Muscle of leg (tissue), 11 donors: Measurements from ENCODE around the gene FCRL5. TPM values are rescaled to one million over a fixed set of nuclear protein-coding genes. Genes with fewer than 3 reads are reported as not detected.

ENCODE experiments used
- DNase-seq: peaks from one replicate; pipeline ENCODE4 v3.0.0; 2013
- H3K27ac ChIP-seq: one replicate; pipeline ENCODE4 v1.5.1; 2013; ENCODE audit warnings: mild to moderate bottlenecking, low read length, control low read depth
- H3K27me3 ChIP-seq: one replicate; pipeline ENCODE4 v1.6.1; 2013; ENCODE audit warnings: low read length; ENCODE audit not compliant: control insufficient read depth, insufficient read depth
- H3K36me3 ChIP-seq: one replicate; pipeline ENCODE4 v1.6.1; 2013; ENCODE audit warnings: low read length; ENCODE audit not compliant: control insufficient read depth, insufficient read depth
- H3K4me1 ChIP-seq: one replicate; pipeline ENCODE4 v1.6.1; 2013; ENCODE audit warnings: low read length; ENCODE audit not compliant: control insufficient read depth, insufficient read depth
- H3K4me3 ChIP-seq: one replicate; pipeline ENCODE4 v1.5.1; 2013; ENCODE audit warnings: low read length, control low read depth
- H3K9me3 ChIP-seq: replicated peaks from 2 replicates; pipeline ENCODE4 v1.6.1; 2013; ENCODE audit warnings: low read depth, low read length; ENCODE audit not compliant: control insufficient read depth
- WGBS: methylation state at CpG from one replicate; pipeline ENCODE4 v1.1.5; 2013; ENCODE audit warnings: missing lambda C conversion rate; ENCODE audit not compliant: insufficient coverage; 5-methylcytosine and 5-hydroxymethylcytosine counted together
- polyA plus RNA-seq, 8 donors: library from polyadenylated mRNA; unstranded; fragments of 120-200 nt; gene quantifications; one replicate each; pipeline versions ENCODE4 v1.2.1 to v1.2.3, GENCODE V29; 2013; ENCODE audit warnings: inconsistent platforms in 1 of 8, low replicate concordance in 1 of 8; ENCODE audit not compliant: insufficient read length in 8 of 8, insufficient read depth in 1 of 8
- total RNA-seq: library from RNA; stranded (reverse); fragments of 120-200 nt; gene quantifications from one replicate; pipeline ENCODE4 v1.2.4, GENCODE V29; 2013

FCRL5 gene
- total and polyA plus RNA-seq, 9 donors, result 0.03 to 0.28 (median 0.08) TPM; not detected in 5

DNA sequence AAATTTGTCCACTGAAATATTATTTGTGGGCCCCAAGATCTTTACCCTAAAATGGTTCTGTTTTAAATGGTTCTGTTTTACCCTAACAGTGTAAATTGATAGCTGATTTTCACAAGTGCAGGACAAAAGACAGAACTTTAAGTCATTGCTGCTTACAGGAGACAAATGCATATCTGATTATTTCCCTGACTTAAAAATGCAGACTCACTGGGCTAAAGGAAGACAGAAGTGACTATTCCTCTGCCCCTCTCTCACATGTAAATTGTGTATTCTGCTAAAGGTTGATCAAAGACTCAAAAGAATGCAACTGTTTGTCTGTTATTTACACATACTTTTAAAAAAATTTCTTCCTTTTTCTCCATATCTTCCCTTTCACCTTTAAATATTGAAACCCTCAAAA is 12.7 kb downstream of the FCRL5 start:
- Histone ChIP-seq H3K36me3 (no peaks in the 10 kb centered on the region), H3K4me3 (no peak overlapping the region), H3K9me3 (no peaks in the 10 kb centered on the region), H3K4me1 (no peaks in the 10 kb centered on the region), H3K27ac (no peak overlapping the region), H3K27me3 (no peaks in the 10 kb centered on the region)
- no peak for DNase-seq

DNA sequence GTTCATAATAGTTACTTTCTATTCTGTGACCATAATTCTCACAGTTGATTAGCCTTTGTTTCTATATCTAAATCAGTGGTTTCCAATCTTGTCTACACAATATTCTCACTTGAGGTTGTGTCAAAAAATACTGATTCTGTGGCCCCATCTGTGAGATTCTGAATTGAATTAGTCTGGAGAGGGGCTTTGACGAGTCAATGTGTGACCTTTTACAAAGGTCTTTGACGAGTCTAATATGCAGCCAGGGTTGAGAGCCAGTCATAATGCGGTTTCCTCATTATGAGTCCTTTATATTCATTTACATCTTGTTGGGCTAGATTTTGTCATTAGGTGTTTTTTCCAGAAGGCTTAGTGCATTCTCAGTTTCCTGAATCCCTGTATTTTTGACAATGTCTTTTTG is 19.7 kb downstream of the FCRL5 start:
- 29% methylated on average over 1 of the region's 3 CpGs for WGBS
- H3K4me1 ChIP-seq, result no peaks in the 10 kb centered on the region
- H3K27ac ChIP-seq, result no peak overlapping the region
- no peak overlapping the region for H3K4me3 ChIP-seq
- no peaks in the 10 kb centered on the region for H3K27me3 ChIP-seq
- no peak for DNase-seq
- no peaks in the 10 kb centered on the region for H3K9me3 ChIP-seq
- H3K36me3 ChIP-seq, result no peaks in the 10 kb centered on the region

GRCh38 chr1:157523774-157524493 is 28.4 kb downstream of the FCRL5 start:
- H3K4me3 ChIP-seq, result no peak overlapping the region
- DNase-seq, result no peak
- H3K27me3 ChIP-seq, result no peaks in the 10 kb centered on the region
- no peaks in the 10 kb centered on the region for H3K9me3 ChIP-seq
- H3K4me1 ChIP-seq, result no peaks in the 10 kb centered on the region
- WGBS, result no CpG with 5 or more reads among the region's 5 CpGs
- H3K36me3 ChIP-seq, result no peaks in the 10 kb centered on the region
- H3K27ac ChIP-seq, result no peak overlapping the region

DNA sequence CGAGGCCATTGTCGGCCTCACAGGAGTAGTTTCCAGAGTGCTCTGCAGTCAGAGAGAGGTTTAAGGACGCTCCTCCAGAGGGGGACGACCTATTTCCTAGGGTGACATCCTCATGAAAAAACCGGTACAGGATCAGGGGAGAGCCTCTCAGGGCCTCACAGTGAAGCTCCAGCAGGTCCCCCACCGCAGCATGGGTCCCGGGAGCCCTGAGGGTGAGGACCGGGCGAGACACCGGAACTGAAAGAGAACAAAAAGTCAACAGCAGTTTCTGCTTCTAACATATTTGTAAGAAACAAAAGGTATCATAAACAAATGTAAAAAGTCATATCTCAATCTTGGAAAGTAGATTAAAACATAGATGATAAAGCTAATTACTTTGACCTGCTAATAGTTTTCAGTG is 31.3 kb downstream of the FCRL5 start:
- no peaks in the 10 kb centered on the region for H3K4me1 ChIP-seq

GRCh38 chr1:157520386-157520935 is 31.9 kb downstream of the FCRL5 start:
- Histone ChIP-seq H3K27ac (no peak overlapping the region), H3K27me3 (no peaks in the 10 kb centered on the region), H3K4me1 (no peaks in the 10 kb centered on the region), H3K36me3 (no peaks in the 10 kb centered on the region), H3K9me3 (no peaks in the 10 kb centered on the region), H3K4me3 (no peak overlapping the region)
- 95% methylated on average over 20 of the region's 20 CpGs for WGBS
- DNase-seq, result no peak

More for the DNA sequence above, 31.3 kb downstream of the FCRL5 start:
- DNase-seq, result no peak
- no peak overlapping the region for H3K27ac ChIP-seq
- no peaks in the 10 kb centered on the region for H3K9me3 ChIP-seq
- no peaks in the 10 kb centered on the region for H3K36me3 ChIP-seq
- WGBS, result 78% methylated on average over 6 of the region's 10 CpGs
- H3K27me3 ChIP-seq, result no peaks in the 10 kb centered on the region
- H3K4me3 ChIP-seq, result no peak overlapping the region

DNA sequence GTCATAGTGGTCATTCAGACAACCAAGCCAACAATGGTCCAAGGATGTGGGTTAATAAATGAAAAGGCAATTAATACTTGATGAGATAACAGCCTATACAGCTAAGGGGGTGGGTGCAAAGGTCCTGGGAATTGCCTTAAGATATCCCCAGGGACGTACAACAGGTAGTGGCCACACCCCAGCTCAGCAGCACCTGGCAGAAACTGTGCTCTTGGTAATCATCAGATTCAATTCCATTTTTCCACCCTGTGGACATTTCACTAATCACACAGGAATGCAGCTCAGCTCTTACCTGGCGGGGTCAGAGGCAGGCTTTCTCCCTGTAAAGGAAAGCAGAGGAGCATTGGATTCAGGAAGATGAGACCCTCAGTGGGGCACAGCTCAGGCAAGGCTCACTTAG is 32.9 kb downstream of the FCRL5 start:
- no peak overlapping the region for H3K4me3 ChIP-seq
- DNase-seq, result no peak
- H3K27ac ChIP-seq, result no peak overlapping the region
- H3K9me3 ChIP-seq, result no peaks in the 10 kb centered on the region
- no peaks in the 10 kb centered on the region for H3K36me3 ChIP-seq
- H3K27me3 ChIP-seq, result no peaks in the 10 kb centered on the region
- no peaks in the 10 kb centered on the region for H3K4me1 ChIP-seq
- 90% methylated on average over 2 of the region's 2 CpGs for WGBS

DNA sequence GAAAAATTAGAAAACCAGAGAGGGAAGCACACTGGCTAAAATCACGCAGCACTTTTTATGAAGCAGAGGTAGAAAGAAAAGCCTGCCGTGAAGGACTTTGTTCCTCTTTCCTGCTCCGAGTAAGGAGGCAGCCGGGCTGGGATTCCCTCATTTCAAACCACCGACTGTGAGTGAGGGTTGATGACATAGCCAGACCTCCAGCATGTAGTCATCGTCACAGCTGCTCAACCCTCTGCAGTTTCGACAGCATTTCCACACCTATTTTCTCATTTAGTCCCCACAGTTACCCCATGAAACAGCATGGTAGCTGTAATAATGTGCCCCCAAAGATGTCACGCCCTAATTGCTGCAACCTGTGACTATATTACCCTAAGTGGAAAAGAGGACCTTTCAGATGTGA is 35.3 kb downstream of the FCRL5 start:
- Histone ChIP-seq H3K27ac (no peak overlapping the region), H3K9me3 (no peaks in the 10 kb centered on the region), H3K36me3 (no peaks in the 10 kb centered on the region), H3K4me1 (no peaks in the 10 kb centered on the region), H3K27me3 (no peaks in the 10 kb centered on the region), H3K4me3 (no peak overlapping the region)
- DNase-seq, result no peak
- 27% methylated on average over 3 of the region's 8 CpGs for WGBS

DNA sequence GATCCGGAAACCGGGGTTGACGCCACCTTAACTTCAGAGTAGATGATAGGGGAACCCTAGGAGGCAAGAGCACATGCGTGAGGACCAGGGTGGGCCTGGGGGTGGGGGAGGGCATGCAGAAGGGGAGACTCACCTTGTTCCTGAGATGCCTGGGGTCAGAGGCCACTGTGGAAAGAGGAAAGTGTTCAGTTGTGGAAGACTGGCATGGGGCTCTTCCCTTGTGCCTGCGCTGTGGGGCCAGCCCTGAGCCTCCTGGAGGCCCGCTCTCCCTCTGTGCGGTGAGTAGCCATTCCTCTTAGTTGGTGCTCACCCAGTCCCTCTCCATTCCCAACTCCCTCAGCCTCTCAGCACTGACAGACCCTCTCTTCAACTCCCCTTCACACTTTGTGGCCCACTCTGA is 36.6 kb downstream of the FCRL5 start:
- Histone ChIP-seq H3K4me3 (no peak overlapping the region), H3K9me3 (no peaks in the 10 kb centered on the region), H3K36me3 (no peaks in the 10 kb centered on the region), H3K27ac (no peak overlapping the region), H3K27me3 (no peaks in the 10 kb centered on the region), H3K4me1 (no peaks in the 10 kb centered on the region)
- WGBS, result 96% methylated on average over 6 of the region's 7 CpGs
- no peak for DNase-seq

DNA sequence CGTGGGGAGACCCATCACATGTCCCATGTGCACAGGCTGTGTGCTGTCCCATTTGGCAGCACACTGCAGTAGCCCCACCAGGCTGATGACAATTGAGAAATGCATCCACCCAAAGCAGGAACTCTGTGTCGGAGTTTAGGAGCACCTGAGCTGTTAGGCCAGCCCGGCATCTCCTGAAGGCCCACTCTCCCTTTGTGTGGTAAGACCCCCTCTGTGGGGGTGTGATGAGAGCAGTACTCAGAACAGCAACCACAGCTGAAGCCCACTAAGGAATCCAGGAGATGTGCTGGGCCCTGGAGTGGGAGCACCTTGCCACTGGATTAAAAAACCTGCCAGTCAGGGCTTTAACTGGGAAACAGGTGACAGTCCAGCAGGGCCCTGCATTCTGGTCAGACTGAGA is 37.2 kb downstream of the FCRL5 start:
- Histone ChIP-seq H3K4me3 (no peak overlapping the region), H3K27me3 (no peaks in the 10 kb centered on the region), H3K4me1 (no peaks in the 10 kb centered on the region), H3K36me3 (no peaks in the 10 kb centered on the region), H3K9me3 (no peaks in the 10 kb centered on the region), H3K27ac (no peak overlapping the region)
- 76% methylated on average over 3 of the region's 3 CpGs for WGBS
- no peak for DNase-seq

DNA sequence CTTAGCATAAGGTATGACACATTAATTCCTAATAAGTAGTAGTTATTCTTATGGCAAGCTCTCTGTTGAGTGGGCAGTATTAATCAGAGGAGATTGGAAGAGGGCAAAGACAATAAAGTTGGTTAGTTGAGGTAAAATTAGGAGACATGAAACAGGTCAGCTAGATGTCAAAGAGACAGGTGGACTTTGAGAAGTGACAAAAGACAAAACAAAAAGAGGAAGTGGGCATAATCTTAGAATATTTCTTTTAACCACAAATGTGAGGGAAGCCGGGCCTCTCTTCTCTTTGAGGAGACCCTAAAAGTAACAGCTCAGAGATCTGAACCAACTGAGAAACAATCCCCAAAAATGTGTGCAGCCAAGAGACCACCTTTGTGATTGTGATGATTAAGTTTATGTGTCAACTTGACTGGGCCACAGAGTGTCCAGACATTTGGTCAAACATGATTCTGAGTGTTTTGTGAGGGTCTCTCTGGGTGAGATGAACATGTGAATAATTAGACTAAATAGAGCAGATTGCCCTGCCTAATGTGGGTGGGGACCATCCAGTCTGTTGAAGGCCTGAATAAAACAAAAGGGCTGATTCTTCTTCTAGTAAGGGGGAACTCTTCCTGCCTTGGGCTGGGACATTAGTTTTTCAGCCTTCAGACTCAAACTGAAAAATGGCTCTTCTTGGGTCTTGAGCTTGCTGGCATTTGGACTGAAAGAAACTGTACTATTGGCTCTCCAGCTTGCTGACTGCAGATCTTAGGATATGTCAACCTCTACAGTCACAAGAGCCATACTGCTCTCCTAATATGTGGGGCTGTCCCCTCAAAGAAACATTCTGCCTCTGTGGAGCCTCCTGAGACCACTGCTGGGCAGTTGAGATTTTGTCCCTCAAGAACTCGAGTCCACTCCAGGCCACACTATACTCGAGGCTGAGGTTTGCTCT is 40.0 kb downstream of the FCRL5 start:
- Histone ChIP-seq H3K27me3 (no peaks in the 10 kb centered on the region), H3K4me3 (no peak overlapping the region), H3K9me3 (no peaks in the 10 kb centered on the region), H3K27ac (no peak overlapping the region), H3K36me3 (no peaks in the 10 kb centered on the region), H3K4me1 (no peaks in the 10 kb centered on the region)
- no peak for DNase-seq
- WGBS, result 90% methylated on average over 2 of the region's 3 CpGs
